CD4-positive, CD25-positive, alpha-beta regulatory T cell (primary cell): Measurements from ENCODE around the gene GAA. TPM values are rescaled to one million over a fixed set of nuclear protein-coding genes. Genes with fewer than 3 reads are reported as not detected.

ENCODE experiments used
- ATAC-seq, 2 donors: fragments of 150-1000 bp; cut with Tn5 transposase; one replicate each; pipeline ENCODE4 v1.10.0; 2021; ENCODE audit warnings: low read depth in 2 of 2, moderate number of reproducible peaks in 2 of 2, moderate library complexity in 1 of 2
- DNase-seq, 3 donors: peaks; one replicate each; pipeline versions ENCODE4 v3.0.0 to v3.0.0-alpha.2; 2012 to 2022; ENCODE audit warnings: mixed read lengths in 1 of 3
- H3K27ac ChIP-seq: one replicate; pipeline ENCODE4 v1.7.0; 2013; ENCODE audit warnings: mild to moderate bottlenecking, low read length; ENCODE audit not compliant: insufficient read depth, poor library complexity, severe bottlenecking
- H3K27me3 ChIP-seq: one replicate; pipeline ENCODE4 v1.7.0; 2013; ENCODE audit warnings: low read length; ENCODE audit not compliant: control insufficient read depth, insufficient read depth
- H3K36me3 ChIP-seq: one replicate; pipeline ENCODE4 v1.7.0; 2013; ENCODE audit warnings: mild to moderate bottlenecking, low read length, moderate library complexity; ENCODE audit not compliant: control insufficient read depth, insufficient read depth
- H3K4me1 ChIP-seq: 2 replicates; pipeline ENCODE4 v1.7.0; 2013; ENCODE audit warnings: mild to moderate bottlenecking, low read length; ENCODE audit not compliant: insufficient read depth, control insufficient read depth, poor library complexity, severe bottlenecking
- H3K4me3 ChIP-seq: one replicate; pipeline ENCODE4 v1.7.0; 2013; ENCODE audit warnings: low read depth, mild to moderate bottlenecking, low read length, moderate library complexity
- H3K9me3 ChIP-seq, 2 experiments: 1 replicate in 1 of 2; 2 replicates in 1 of 2; pipeline ENCODE4 v1.7.0; 2013; ENCODE audit warnings: low read length in 2 of 2, mild to moderate bottlenecking in 1 of 2, moderate library complexity in 1 of 2; ENCODE audit not compliant: control insufficient read depth in 2 of 2
- H3K27ac Mint-ChIP-seq, 3 donors: one replicate each; pipeline ENCODE4 v1.8.0; 2020 to 2022; ENCODE audit warnings: mild to moderate bottlenecking in 3 of 3, mixed read lengths in 3 of 3, moderate library complexity in 2 of 3
- H3K27me3 Mint-ChIP-seq: one replicate; pipeline ENCODE4 v1.8.0; 2022; ENCODE audit warnings: mild to moderate bottlenecking, mixed read lengths
- H3K36me3 Mint-ChIP-seq: one replicate; pipeline ENCODE4 v1.8.0; 2020; ENCODE audit warnings: mixed read lengths
- H3K4me1 Mint-ChIP-seq, 4 donors: one replicate each; pipeline ENCODE4 v1.8.0; 2020 to 2022; ENCODE audit warnings: mixed read lengths in 4 of 4, mild to moderate bottlenecking in 1 of 4
- H3K4me3 Mint-ChIP-seq, 4 donors: one replicate each; pipeline ENCODE4 v1.8.0; 2020 to 2022; ENCODE audit warnings: mild to moderate bottlenecking in 4 of 4, mixed read lengths in 4 of 4, moderate library complexity in 3 of 4
- H3K9me3 Mint-ChIP-seq, 7 donors: one replicate each; pipeline ENCODE4 v1.8.0; 2020 to 2022; ENCODE audit warnings: mixed read lengths in 7 of 7, mild to moderate bottlenecking in 3 of 7, moderate library complexity in 2 of 7
- polyA plus RNA-seq, 4 donors: library from polyadenylated mRNA; unstranded; fragments of 300-500 nt; fragmentation: Illumina TruSeq; gene quantifications; one replicate each; pipeline ENCODE4 v1.2.3, GENCODE V29; 2021
- total RNA-seq: library from RNA; stranded (reverse); gene quantifications from one replicate; pipeline ENCODE4 v1.2.3, GENCODE V29; 2022

Gene GAA
- total and polyA plus RNA-seq, 5 donors from 2014 or later: 9.8 to 22.0 (median 11.6) TPM

GRCh38 chr17:80160536-80160935 is 59.2 kb downstream of the GAA start:
- peaks cover 28% of the 10 kb centered on the region for H3K27me3 Mint-ChIP-seq
- DNase-seq (no peak), ATAC-seq (no peak)
- Histone ChIP-seq H3K4me1 (no peaks in the 10 kb centered on the region), H3K36me3 (no peaks in the 10 kb centered on the region), H3K4me3 (no peak overlapping the region), H3K27me3 (no peaks in the 10 kb centered on the region), H3K27ac (no peak overlapping the region), H3K9me3 (peaks cover 5 to 7% of the 10 kb centered on the region in 2 experiments)
- H3K36me3 Mint-ChIP-seq: no peaks in the 10 kb centered on the region
- no peak overlapping the region for H3K4me3 Mint-ChIP-seq
- no peak overlapping the region for H3K27ac Mint-ChIP-seq
- no peaks in the 10 kb centered on the region for H3K4me1 Mint-ChIP-seq
- H3K9me3 Mint-ChIP-seq: peaks cover 0 to 5% (median 0%) of the 10 kb centered on the region in 7 donors

- ATAC-seq (no peak), DNase-seq (no peak)
- no peaks in the 10 kb centered on the region for H3K36me3 Mint-ChIP-seq
- no peak overlapping the region for H3K27ac Mint-ChIP-seq
- peaks cover 0 to 1% (median 0%) of the 10 kb centered on the region in 7 donors for H3K9me3 Mint-ChIP-seq
- H3K9me3 ChIP-seq: no peaks in the 10 kb centered on the region
- no peaks in the 10 kb centered on the region for H3K4me1 Mint-ChIP-seq
- no peaks in the 10 kb centered on the region for H3K36me3 ChIP-seq
- H3K4me3 Mint-ChIP-seq: no peak overlapping the region
- H3K4me3 ChIP-seq: no peak overlapping the region
- H3K4me1 ChIP-seq: no peaks in the 10 kb centered on the region
- H3K27ac ChIP-seq: no peak overlapping the region
- H3K27me3 ChIP-seq: no peaks in the 10 kb centered on the region
- peaks cover 28% of the 10 kb centered on the region for H3K27me3 Mint-ChIP-seq
Observed at GRCh38 chr17:80163336-80163735, 62.0 kb downstream of the GAA start.

DNA sequence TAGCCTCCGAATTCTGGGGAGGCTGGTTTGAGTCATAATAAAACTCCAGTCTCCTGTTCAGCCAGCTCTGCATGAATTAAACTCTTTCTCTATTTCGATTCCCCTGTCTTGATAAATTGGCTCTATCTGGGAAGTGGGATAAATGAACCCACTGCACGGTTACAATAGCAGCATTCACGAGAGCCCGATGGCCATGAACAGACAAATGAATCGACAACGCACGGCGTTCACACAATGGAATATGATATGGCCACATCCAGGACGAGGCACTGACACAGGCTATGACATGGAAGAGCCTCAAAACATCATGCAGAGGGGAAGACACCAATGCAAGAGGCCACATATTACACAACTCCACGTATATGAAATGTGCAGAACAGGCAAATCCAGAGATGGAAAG is 62.8 kb downstream of the GAA start:
- DNase-seq (no peak), ATAC-seq (no peak)
- Mint-ChIP-seq H3K4me3 (no peak overlapping the region), H3K27me3 (peaks cover 29% of the 10 kb centered on the region), H3K36me3 (no peaks in the 10 kb centered on the region), H3K9me3 (peaks cover 0 to 1% (median 0%) of the 10 kb centered on the region in 7 donors), H3K4me1 (no peaks in the 10 kb centered on the region), H3K27ac (peak overlapping the region in 1 of 3 donors; percentile 11)
- Histone ChIP-seq H3K9me3 (no peaks in the 10 kb centered on the region), H3K27ac (no peak overlapping the region), H3K36me3 (no peaks in the 10 kb centered on the region), H3K4me1 (no peaks in the 10 kb centered on the region), H3K27me3 (no peaks in the 10 kb centered on the region), H3K4me3 (no peak overlapping the region)

DNA sequence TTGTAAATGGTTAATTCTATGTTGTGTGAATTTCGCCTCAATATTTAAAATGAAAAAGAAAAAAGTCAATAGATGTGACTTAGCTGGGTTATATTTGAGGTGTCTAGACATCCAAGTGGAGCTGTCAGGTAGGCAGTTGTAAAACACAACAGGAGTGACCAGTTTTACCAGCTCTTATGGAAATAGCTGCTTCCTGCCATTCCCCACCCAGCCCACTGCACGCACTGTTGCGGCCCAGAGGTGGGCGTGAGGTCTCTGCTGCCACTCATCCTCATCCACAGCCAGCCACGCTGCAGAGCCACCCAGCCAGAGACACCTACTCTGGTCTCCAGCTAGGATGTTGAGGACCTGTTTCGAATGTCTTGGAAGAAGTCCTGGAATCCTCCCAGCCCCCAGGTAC is 65.1 kb downstream of the GAA start:
- no peak for ATAC-seq
- Mint-ChIP-seq H3K4me1 (no peaks in the 10 kb centered on the region), H3K4me3 (no peak overlapping the region), H3K27me3 (peaks cover 10% of the 10 kb centered on the region), H3K27ac (no peak overlapping the region), H3K36me3 (no peaks in the 10 kb centered on the region), H3K9me3 (peaks cover 0 to 1% (median 0%) of the 10 kb centered on the region in 7 donors)
- H3K4me1 ChIP-seq: no peaks in the 10 kb centered on the region
- H3K4me3 ChIP-seq: no peak overlapping the region
- H3K9me3 ChIP-seq: no peaks in the 10 kb centered on the region
- H3K27me3 ChIP-seq: no peaks in the 10 kb centered on the region
- DNase-seq: no peak
- H3K27ac ChIP-seq: no peak overlapping the region
- H3K36me3 ChIP-seq: no peaks in the 10 kb centered on the region

- H3K4me3 Mint-ChIP-seq: no peak overlapping the region
- Histone ChIP-seq H3K36me3 (no peaks in the 10 kb centered on the region), H3K4me3 (no peak overlapping the region), H3K27me3 (no peaks in the 10 kb centered on the region), H3K9me3 (no peaks in the 10 kb centered on the region), H3K4me1 (no peaks in the 10 kb centered on the region), H3K27ac (no peak overlapping the region)
- ATAC-seq (no peak), DNase-seq (no peak)
- peaks cover 0 to 1% (median 0%) of the 10 kb centered on the region in 7 donors for H3K9me3 Mint-ChIP-seq
- H3K27ac Mint-ChIP-seq: no peak overlapping the region
- H3K27me3 Mint-ChIP-seq: peaks cover 9% of the 10 kb centered on the region
- H3K4me1 Mint-ChIP-seq: no peaks in the 10 kb centered on the region
- H3K36me3 Mint-ChIP-seq: no peaks in the 10 kb centered on the region
Observed at GRCh38 chr17:80168371-80168770, 67.0 kb downstream of the GAA start.

- Mint-ChIP-seq H3K36me3 (no peaks in the 10 kb centered on the region), H3K9me3 (peaks cover 0 to under 1% (median 0%) of the 10 kb centered on the region in 7 donors), H3K4me3 (no peak overlapping the region), H3K27ac (no peak overlapping the region), H3K27me3 (peaks cover 9% of the 10 kb centered on the region), H3K4me1 (no peaks in the 10 kb centered on the region)
- H3K27ac ChIP-seq: no peak overlapping the region
- no peak overlapping the region for H3K4me3 ChIP-seq
- ATAC-seq: no peak
- H3K9me3 ChIP-seq: no peaks in the 10 kb centered on the region
- no peaks in the 10 kb centered on the region for H3K27me3 ChIP-seq
- DNase-seq: no peak
- no peaks in the 10 kb centered on the region for H3K36me3 ChIP-seq
- no peaks in the 10 kb centered on the region for H3K4me1 ChIP-seq
Observed at GRCh38 chr17:80169107-80169506, 67.7 kb downstream of the GAA start.

Other genes starting within 250 kb of the GAA start
- gene TBC1D16, start 65.7 kb upstream of the GAA start, total RNA-seq: 0.72 TPM
- gene TBC1D16, start 65.7 kb upstream of the GAA start, polyA plus RNA-seq: under 1 TPM; 0.06 to 0.27 (median 0.12) TPM
- gene CCDC40, start 64.9 kb upstream of the GAA start, total RNA-seq: 0.32 TPM
- not detected for gene CCDC40, start 64.9 kb upstream of the GAA start, polyA plus RNA-seq
- gene EIF4A3, start 45.5 kb downstream of the GAA start, total RNA-seq: 117 TPM
- gene EIF4A3, start 45.5 kb downstream of the GAA start, polyA plus RNA-seq: 100 to 1,000 TPM in 2 of 4 donors, 10 to 100 TPM in 2; 91.7 to 122 (median 104) TPM
- gene CARD14, start 68.4 kb downstream of the GAA start, total RNA-seq: not detected
- under 1 TPM in 2 of 4 donors, not detected in 2; 0.12 to 0.48 TPM for gene CARD14, start 68.4 kb downstream of the GAA start, polyA plus RNA-seq
- 138 TPM for gene SGSH, start 118.8 kb downstream of the GAA start, total RNA-seq
- gene SGSH, start 118.8 kb downstream of the GAA start, polyA plus RNA-seq: 10 to 100 TPM; 43.8 to 48.4 (median 46.7) TPM
- gene SLC26A11, start 118.8 kb downstream of the GAA start, total RNA-seq: 75.9 TPM
- gene SLC26A11, start 118.8 kb downstream of the GAA start, polyA plus RNA-seq: 10 to 100 TPM in 1 of 4 donors, 1 to 10 TPM in 3; 7.7 to 10.2 (median 8.1) TPM
- gene RNF213, start 159.3 kb downstream of the GAA start, total RNA-seq: 666 TPM
- 10 to 100 TPM; 27.6 to 33.7 (median 31.2) TPM for gene RNF213, start 159.3 kb downstream of the GAA start, polyA plus RNA-seq